NCI-H69 (cell line): ENCODE results near the gene PTPRN2.

ENCODE experiments used
- DNase-seq: peaks from one replicate; lab custom pipeline; 2025; lab: John Stamatoyannopoulos, UW

The PTPRN2 gene

GRCh38 chr7:158602905-158603772 lies 15.5 kb upstream of the PTPRN2 start:
- DNase-seq, result no peak

GRCh38 chr7:158602041-158602440 lies 14.4 kb upstream of the PTPRN2 start:
- DNase-seq, result no peak

DNA sequence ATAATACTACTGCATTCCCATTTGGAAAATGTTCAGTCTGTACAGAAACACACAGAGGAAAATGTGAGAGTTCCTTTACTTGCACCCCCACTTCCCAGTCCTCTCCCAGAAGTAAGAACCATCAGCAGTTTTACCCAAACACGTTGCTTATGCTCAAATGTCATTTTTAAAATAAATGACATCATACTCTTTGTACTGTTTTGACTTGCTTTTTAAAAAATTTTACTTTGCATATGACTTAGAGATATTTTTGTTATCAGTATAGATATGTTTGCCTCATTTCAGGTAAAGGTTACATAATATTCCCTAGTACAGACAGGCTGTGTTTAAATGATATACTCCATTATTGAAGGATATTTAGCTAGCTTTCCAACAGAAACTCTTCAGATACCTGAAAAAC lies 13.5 kb upstream of the PTPRN2 start:
- no peak for DNase-seq

GRCh38 chr7:158596745-158597144 lies 9.1 kb upstream of the PTPRN2 start:
- peak; percentile 12 for DNase-seq

- DNase-seq, result no peak
Measured at GRCh38 chr7:158596309-158596708, 8.7 kb upstream of the PTPRN2 start.

GRCh38 chr7:158595068-158595467 lies 7.4 kb upstream of the PTPRN2 start:
- no peak for DNase-seq

GRCh38 chr7:158592541-158592940 lies 4.9 kb upstream of the PTPRN2 start:
- DNase-seq, result no peak

DNA sequence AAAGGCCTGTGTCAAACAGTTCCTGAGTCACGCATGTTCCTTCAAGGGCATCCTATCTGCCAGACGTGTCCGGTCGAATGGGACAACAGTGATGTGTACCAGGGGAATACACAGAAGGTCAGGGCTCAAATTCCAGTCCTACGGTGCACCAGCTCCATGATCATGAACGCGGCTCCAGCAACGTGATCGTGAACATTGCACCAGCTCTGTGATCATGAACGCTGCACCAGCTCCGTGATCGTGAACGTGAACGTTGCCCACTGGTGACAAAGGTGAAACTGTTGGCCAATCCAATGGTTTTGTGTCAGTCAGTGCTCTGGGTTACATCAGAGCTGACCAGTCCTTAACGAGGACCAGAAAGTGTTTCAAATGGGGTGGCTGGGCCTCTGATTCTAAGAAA lies 4.3 kb upstream of the PTPRN2 start:
- DNase-seq, result no peak

DNA sequence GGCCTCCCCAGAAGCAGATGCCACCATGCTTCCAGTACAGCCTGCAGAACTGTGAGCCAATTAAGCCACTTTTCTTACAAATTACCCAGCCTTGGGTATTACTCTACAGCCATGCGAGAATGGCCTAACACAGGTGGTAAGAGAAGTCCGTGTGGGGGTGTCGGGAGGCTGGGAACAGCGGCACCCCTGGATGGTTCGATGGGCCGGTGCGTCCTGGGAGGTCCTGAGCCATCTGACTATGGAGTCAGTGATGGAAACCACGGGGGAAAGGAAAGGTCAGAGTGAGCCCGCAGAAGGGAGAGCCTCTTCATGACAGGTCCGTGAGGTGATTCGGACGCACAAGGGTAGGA lies 2.5 kb upstream of the PTPRN2 start:
- DNase-seq, result no peak

- DNase-seq, result no peak
Measured at GRCh38 chr7:158589653-158590052, 2.0 kb upstream of the PTPRN2 start.

- no peak for DNase-seq
Measured at GRCh38 chr7:158588878-158589442, 1.3 kb upstream of the PTPRN2 start.

- peak; percentile 31 for DNase-seq
Measured at GRCh38 chr7:158588085-158588877, 658 bp upstream of the PTPRN2 start.

- DNase-seq, result peak; percentile 43
Measured at GRCh38 chr7:158586499-158587161, 993 bp downstream of the PTPRN2 start.

DNA sequence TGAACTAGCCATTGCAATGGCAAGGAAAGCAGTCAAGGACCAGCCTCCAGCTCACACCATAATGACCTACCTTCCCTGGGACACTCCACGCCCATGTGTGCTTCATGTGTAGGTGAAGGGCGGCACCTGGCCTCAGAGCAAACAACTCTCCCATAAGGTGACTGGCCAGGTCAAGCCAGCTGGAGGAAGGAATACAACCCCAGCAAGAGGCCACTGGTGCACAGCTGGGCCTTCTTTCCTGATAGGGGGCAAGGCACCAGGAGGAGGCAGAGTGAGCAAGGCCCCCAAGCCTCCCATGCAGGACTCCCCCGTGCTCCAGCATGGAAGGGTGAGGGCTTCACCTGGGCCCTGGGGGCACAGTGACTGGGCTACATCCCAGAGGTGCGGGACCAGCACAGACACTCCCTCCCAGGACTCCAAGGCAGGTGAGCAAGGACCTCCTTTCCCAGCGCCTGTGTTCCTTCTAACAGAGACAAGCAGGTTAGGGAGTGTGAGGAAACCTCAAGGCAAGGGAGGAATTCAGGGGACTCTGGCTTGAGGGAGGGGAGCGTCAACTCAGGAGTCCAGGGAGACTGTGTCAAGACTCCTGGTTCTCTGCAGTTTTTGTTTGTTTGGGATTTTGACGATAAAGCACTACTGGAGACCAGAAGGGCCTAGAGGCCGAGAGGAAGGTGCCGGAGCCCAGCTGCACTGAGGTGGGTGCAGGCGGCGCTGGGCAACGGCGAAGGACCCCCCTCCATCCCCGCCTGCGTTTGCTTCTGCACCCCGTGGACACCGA lies 1.7 kb downstream of the PTPRN2 start:
- peak; percentile 33 for DNase-seq

DNA sequence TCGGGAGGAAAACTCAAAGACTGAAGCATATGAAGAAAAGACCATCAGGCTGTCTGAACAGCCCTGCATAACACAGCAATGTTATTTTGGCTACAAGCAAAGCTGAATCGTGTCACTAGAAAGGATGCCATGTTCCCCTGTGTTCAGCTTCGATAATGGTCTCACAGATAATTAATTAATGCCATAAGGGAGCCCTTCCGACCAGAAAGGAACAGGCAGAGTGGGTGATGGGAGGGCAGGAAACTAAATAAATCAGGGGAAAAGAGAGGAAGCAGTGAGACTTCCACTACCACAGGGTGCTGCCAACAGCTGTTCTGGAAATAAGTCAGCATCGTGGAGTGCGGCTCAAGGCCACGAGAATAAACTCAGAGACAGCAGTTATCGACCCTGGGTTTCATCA lies 3.2 kb downstream of the PTPRN2 start:
- no peak for DNase-seq

- no peak for DNase-seq
Measured at GRCh38 chr7:158583810-158584209, 3.8 kb downstream of the PTPRN2 start.

DNA sequence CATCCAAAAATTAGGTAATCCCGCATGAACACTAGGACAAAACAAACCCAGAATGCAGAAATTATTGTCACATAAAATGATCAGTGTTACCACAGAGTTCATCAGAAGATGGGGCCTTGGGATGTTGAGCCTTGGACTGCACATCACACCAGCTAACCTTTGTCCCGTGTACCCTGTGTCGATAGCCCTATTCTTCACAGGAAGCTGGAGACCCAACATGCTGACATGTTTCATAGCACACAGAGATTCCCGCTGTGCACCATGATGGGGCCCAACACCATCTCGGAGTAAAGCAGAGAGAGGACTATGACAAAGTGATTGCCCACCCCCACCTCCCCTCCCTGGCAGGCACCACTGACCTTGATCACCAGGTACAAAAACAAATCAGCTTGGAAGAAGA lies 4.5 kb downstream of the PTPRN2 start:
- no peak for DNase-seq

- DNase-seq, result no peak
Measured at GRCh38 chr7:158582089-158582456, 5.5 kb downstream of the PTPRN2 start.

DNA sequence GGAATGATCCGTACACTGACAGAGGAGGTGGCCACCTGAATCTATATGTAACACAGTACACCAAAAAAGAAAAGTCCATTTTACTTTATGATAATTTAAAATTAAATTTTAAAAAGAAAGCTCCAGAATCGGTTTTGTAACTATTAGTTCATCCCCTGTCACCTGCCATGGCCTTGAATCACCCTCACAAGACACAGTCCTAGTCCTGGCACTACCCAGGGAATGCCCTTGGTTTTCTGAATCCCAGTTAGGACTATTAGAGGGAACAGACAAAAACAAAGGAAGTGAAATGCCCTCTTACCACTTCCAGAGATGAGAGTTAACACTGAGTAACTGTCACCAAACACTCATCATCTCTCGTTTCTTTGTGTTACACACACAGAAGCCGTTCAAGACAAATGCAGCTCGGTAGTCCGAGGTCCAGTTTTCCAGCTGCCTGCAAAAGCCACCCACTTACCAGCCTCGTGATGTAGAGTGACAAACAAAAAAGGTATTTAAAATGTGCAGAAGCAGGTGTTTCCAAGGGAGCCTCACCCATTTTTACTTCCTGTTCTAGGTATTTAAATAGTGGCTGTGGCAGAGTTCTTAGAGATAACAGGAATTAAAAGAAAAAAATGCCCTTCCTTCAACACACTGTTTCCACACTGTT lies 6.1 kb downstream of the PTPRN2 start:
- peak; percentile 61 for DNase-seq

GRCh38 chr7:158579662-158580646 lies 7.7 kb downstream of the PTPRN2 start:
- no peak for DNase-seq
